HepG2 (cell line): ENCODE results near the gene DCUN1D3. TPM values are rescaled to one million over a fixed set of nuclear protein-coding genes. Genes with fewer than 3 reads are reported as not detected.

Experiments
- CBX1 ChIP-seq: IDR thresholded peaks from one replicate; pipeline ENCODE4 v1.6.1; 2016; ENCODE audit warnings: antibody characterized with exemption, low read depth
- EED ChIP-seq: sonication (generic); formaldehyde crosslinking; IDR thresholded peaks from 2 replicates; pipeline ENCODE4 v1.5.0; 2020; ENCODE audit warnings: mild to moderate bottlenecking, missing genetic modification reagents
- FOSL2 ChIP-seq: sonication (generic); formaldehyde crosslinking; IDR thresholded peaks from 2 replicates; pipeline ENCODE4 v1.4.0; 2020; ENCODE audit warnings: missing genetic modification reagents
- FOXA1 ChIP-seq, 2 experiments: fragments of 450-650 bp in 1 of 2; sonication (generic) in 1 of 2; formaldehyde crosslinking in 1 of 2; IDR thresholded peaks; 2 replicates each; pipeline versions ENCODE4 v1.4.0 to v1.6.1; 2016 to 2020; ENCODE audit warnings: missing genetic modification reagents in 1 of 2
- HDAC2 ChIP-seq: sonication (generic); formaldehyde crosslinking; IDR thresholded peaks from 2 replicates; pipeline ENCODE4 v1.4.0; 2020; ENCODE audit warnings: missing genetic modification reagents
- PHB2 ChIP-seq: fragments of 450-650 bp; IDR thresholded peaks from 2 replicates; pipeline ENCODE4 v1.6.1; 2018; ENCODE audit not compliant: partially characterized antibody
- PITX1 ChIP-seq: sonication (generic); formaldehyde crosslinking; IDR thresholded peaks from 2 replicates; pipeline ENCODE4 v1.5.1; 2020; ENCODE audit warnings: mild to moderate bottlenecking, missing genetic modification reagents
- RAD21 ChIP-seq: fragments of 450-650 bp; formaldehyde crosslinking; IDR thresholded peaks from 2 replicates; pipeline ENCODE4 v1.5.0; 2020; ENCODE audit warnings: mild to moderate bottlenecking
- REXO4 ChIP-seq: sonication (generic); formaldehyde crosslinking; IDR thresholded peaks from 2 replicates; pipeline ENCODE4 v1.8.0; 2022; ENCODE audit warnings: missing genetic modification reagents, mild to moderate bottlenecking, borderline replicate concordance
- SIX1 ChIP-seq: sonication (generic); formaldehyde crosslinking; IDR thresholded peaks from 2 replicates; pipeline ENCODE4 v1.4.0; 2020; ENCODE audit warnings: missing genetic modification reagents, borderline replicate concordance
- SOX5 ChIP-seq: IDR thresholded peaks from 2 replicates; pipeline ENCODE4 v1.6.1; 2016; ENCODE audit warnings: borderline replicate concordance
- SRSF4 ChIP-seq: fragments of 200-400 bp; formaldehyde crosslinking; IDR thresholded peaks from one replicate; pipeline ENCODE4 v1.6.1; 2018; ENCODE audit warnings: mild to moderate bottlenecking, low read depth, low read length, moderate library complexity; ENCODE audit not compliant: poor library complexity, severe bottlenecking
- ZNF747 ChIP-seq: sonication (generic); formaldehyde crosslinking; IDR thresholded peaks from 2 replicates; pipeline ENCODE4 v1.8.1; 2023; ENCODE audit warnings: missing genetic modification reagents, mild to moderate bottlenecking, borderline replicate concordance
- ZSCAN29 ChIP-seq: sonication (generic); formaldehyde crosslinking; conservative IDR thresholded peaks from 2 replicates; pipeline ENCODE4 v1.4.0; 2020; ENCODE audit warnings: mild to moderate bottlenecking, missing genetic modification reagents
- polyA plus RNA-seq, 8 experiments: library from polyadenylated mRNA; depleted of rRNA in 3 of 8; stranded (reverse) in 7 of 8; unstranded in 1 of 8; fragments of >200 nt; fragmentation: Illumina TruSeq in 4 of 8; extraction: Trizol in 4 of 8; gene quantifications; 2 replicates each; pipeline versions ENCODE4 v1.2.1 to v1.2.3, GENCODE V29; 2011 to 2016; ENCODE audit warnings: low read depth in 4 of 8, missing spikeins in 1 of 8, mixed read lengths in 1 of 8; ENCODE audit not compliant: insufficient read depth in 1 of 8
- total RNA-seq, 5 experiments: library from RNA; depleted of rRNA; stranded (reverse); fragments of >200 nt; fragmentation: Illumina TruSeq; extraction: Trizol; gene quantifications; 2 replicates each; pipeline ENCODE4 v1.2.3, GENCODE V29; 2016; ENCODE audit warnings: low read depth in 1 of 5
- TF ChIP-seq, protein P1 (sequence below), 2 experiments: sonication (generic) in 1 of 2; formaldehyde crosslinking in 1 of 2; IDR thresholded peaks; 2 replicates each; pipeline versions ENCODE4 v1.4.0 to v1.6.1; 2018 to 2020; ENCODE audit warnings: missing genetic modification reagents in 2 of 2, borderline replicate concordance in 1 of 2, low read depth in 1 of 2, mild to moderate bottlenecking in 1 of 2, missing biosample characterization in 1 of 2
- TF ChIP-seq, protein P2 (sequence below): sonication (generic); formaldehyde crosslinking; conservative IDR thresholded peaks from 2 replicates; pipeline ENCODE4 v1.4.0; 2020; ENCODE audit warnings: missing genetic modification reagents
- TF ChIP-seq, protein P3 (sequence below): sonication (generic); formaldehyde crosslinking; IDR thresholded peaks from 2 replicates; pipeline ENCODE4 v1.5.1; 2020; ENCODE audit warnings: mild to moderate bottlenecking, moderate library complexity, missing genetic modification reagents
- TF ChIP-seq, protein P4 (sequence below): sonication (generic); formaldehyde crosslinking; IDR thresholded peaks from 2 replicates; pipeline ENCODE4 v1.4.0; 2020; ENCODE audit warnings: missing genetic modification reagents, low read depth, mild to moderate bottlenecking, borderline replicate concordance
- TF ChIP-seq, protein P5 (sequence below): IDR thresholded peaks from 2 replicates; pipeline ENCODE4 v1.4.0; 2020; ENCODE audit warnings: mild to moderate bottlenecking, missing genetic modification reagents

DCUN1D3 gene
- total and polyA plus RNA-seq, 2 of the 13 experiments (the other 11 are each of a cell fraction or from before 2014, with no cell fraction given), result 5.0 to 19.3 TPM

DNA sequence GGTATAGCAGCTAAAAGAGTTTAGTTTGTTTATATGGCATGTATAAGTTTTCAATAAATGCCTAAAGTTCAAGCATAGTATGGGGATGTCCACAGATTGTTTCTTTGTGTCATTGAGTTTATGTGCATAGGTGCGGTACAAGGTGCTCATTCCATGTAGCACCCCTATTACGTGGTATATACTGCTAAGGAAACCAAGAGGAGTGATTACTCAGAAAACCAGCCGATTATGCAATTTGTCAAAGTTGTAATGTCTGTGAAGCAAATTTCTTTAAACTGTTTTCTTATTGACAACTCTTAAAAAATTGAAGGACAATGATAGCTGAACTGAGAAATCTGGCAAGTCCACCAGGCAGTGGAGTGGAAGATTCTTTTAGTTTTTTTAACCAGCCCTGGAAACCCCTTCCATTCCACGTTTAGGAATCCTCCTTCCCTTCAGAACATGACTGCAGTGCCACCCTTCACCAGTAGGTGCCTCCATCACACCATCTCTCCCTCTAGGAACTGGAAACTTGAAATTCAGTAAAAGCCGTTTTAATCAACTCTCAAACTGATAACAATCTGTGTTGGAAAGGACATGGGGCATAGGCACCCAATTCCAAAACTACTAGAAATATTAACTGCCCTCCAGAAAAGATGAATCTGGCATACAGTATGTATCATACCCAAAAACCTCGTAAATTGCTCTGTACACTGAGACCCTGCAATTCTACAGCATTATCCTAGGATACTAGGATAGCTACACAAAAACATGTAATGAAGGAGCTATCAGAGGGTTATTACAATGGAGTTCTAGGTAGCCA, 50.4 kb downstream of the DCUN1D3 start (continued):
- TF ChIP-seq, protein P1, sequence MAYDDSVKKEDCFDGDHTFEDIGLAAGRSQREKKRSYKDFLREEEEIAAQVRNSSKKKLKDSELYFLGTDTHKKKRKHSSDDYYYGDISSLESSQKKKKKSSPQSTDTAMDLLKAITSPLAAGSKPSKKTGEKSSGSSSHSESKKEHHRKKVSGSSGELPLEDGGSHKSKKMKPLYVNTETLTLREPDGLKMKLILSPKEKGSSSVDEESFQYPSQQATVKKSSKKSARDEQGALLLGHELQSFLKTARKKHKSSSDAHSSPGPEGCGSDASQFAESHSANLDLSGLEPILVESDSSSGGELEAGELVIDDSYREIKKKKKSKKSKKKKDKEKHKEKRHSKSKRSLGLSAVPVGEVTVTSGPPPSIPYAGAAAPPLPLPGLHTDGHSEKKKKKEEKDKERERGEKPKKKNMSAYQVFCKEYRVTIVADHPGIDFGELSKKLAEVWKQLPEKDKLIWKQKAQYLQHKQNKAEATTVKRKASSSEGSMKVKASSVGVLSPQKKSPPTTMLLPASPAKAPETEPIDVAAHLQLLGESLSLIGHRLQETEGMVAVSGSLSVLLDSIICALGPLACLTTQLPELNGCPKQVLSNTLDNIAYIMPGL (CRISPR knock-in tag; IDR thresholded peaks at IDR 0.05; ENCODE audit: borderline replicate concordance in 1 of 2, low read depth in 1 of 2), result 0 out of 4 replicates have a peak, but pooled peaks of 1 of the 2 experiments have one; percentile 17
- TF ChIP-seq REXO4 (CRISPR knock-in tag) (no peak), PHB2 (no peak), FOSL2 (CRISPR knock-in tag) (peak; percentile 39; the same call in 1 of the 2 replicates), ZSCAN29 (CRISPR knock-in tag) (peak; percentile 56; the same call in 1 of the 2 replicates), EED (CRISPR knock-in tag) (no peak), CBX1 (no peak), SOX5 (CRISPR knock-in tag) (peak; percentile 25; the same call in 1 of the 2 replicates), PITX1 (CRISPR knock-in tag) (no peak), FOXA1 (IDR thresholded peaks at IDR 0.05) (no peak), FOXA1 (CRISPR knock-in tag; IDR thresholded peaks at IDR 0.05) (no peak), ZNF747 (CRISPR knock-in tag) (no peak), RAD21 (CRISPR knock-in tag) (peak; percentile 97), SIX1 (CRISPR knock-in tag) (peak; percentile 39; the same call in 1 of the 2 replicates), HDAC2 (CRISPR knock-in tag) (no peak), SRSF4 (no peak)
- TF ChIP-seq, protein P2, sequence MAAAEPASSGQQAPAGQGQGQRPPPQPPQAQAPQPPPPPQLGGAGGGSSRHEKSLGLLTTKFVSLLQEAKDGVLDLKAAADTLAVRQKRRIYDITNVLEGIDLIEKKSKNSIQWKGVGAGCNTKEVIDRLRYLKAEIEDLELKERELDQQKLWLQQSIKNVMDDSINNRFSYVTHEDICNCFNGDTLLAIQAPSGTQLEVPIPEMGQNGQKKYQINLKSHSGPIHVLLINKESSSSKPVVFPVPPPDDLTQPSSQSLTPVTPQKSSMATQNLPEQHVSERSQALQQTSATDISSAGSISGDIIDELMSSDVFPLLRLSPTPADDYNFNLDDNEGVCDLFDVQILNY (CRISPR knock-in tag), result no peak
- TF ChIP-seq, protein P3, sequence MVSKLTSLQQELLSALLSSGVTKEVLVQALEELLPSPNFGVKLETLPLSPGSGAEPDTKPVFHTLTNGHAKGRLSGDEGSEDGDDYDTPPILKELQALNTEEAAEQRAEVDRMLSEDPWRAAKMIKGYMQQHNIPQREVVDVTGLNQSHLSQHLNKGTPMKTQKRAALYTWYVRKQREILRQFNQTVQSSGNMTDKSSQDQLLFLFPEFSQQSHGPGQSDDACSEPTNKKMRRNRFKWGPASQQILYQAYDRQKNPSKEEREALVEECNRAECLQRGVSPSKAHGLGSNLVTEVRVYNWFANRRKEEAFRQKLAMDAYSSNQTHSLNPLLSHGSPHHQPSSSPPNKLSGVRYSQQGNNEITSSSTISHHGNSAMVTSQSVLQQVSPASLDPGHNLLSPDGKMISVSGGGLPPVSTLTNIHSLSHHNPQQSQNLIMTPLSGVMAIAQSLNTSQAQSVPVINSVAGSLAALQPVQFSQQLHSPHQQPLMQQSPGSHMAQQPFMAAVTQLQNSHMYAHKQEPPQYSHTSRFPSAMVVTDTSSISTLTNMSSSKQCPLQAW (CRISPR knock-in tag), result 0 out of 2 replicates have a peak, but pooled peaks have one; percentile 11
- TF ChIP-seq, protein P4, sequence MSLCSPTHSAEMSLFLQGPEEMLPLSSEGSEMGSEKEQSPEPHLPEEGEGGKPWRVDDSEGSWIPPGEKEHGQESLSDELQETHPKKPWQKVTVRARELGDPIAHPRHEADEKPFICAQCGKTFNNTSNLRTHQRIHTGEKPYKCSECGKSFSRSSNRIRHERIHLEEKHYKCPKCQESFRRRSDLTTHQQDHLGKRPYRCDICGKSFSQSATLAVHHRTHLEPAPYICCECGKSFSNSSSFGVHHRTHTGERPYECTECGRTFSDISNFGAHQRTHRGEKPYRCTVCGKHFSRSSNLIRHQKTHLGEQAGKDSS (CRISPR knock-in tag), result 0 out of 2 replicates have a peak, but pooled peaks have one; percentile 22
- TF ChIP-seq, protein P5, sequence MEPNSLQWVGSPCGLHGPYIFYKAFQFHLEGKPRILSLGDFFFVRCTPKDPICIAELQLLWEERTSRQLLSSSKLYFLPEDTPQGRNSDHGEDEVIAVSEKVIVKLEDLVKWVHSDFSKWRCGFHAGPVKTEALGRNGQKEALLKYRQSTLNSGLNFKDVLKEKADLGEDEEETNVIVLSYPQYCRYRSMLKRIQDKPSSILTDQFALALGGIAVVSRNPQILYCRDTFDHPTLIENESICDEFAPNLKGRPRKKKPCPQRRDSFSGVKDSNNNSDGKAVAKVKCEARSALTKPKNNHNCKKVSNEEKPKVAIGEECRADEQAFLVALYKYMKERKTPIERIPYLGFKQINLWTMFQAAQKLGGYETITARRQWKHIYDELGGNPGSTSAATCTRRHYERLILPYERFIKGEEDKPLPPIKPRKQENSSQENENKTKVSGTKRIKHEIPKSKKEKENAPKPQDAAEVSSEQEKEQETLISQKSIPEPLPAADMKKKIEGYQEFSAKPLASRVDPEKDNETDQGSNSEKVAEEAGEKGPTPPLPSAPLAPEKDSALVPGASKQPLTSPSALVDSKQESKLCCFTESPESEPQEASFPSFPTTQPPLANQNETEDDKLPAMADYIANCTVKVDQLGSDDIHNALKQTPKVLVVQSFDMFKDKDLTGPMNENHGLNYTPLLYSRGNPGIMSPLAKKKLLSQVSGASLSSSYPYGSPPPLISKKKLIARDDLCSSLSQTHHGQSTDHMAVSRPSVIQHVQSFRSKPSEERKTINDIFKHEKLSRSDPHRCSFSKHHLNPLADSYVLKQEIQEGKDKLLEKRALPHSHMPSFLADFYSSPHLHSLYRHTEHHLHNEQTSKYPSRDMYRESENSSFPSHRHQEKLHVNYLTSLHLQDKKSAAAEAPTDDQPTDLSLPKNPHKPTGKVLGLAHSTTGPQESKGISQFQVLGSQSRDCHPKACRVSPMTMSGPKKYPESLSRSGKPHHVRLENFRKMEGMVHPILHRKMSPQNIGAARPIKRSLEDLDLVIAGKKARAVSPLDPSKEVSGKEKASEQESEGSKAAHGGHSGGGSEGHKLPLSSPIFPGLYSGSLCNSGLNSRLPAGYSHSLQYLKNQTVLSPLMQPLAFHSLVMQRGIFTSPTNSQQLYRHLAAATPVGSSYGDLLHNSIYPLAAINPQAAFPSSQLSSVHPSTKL (CRISPR knock-in tag), result peak; percentile 57
